ENCODE results near the gene STARD8.

GRCh38 chrX:68684291-68684918 is 36.9 kb downstream of the STARD8 start:
- TF ChIP-seq CTCF (IDR thresholded peaks at IDR 0.05; ENCODE audit: insufficient read depth, low read length) (no peak), REST (IDR thresholded peaks at IDR 0.05; ENCODE audit: insufficient replicate concordance, low read depth) (no peak), POLR2AphosphoS5 (IDR thresholded peaks at IDR 0.05; ENCODE audit: low read depth) (no peak), GABPA (IDR thresholded peaks at IDR 0.05; ENCODE audit: low read depth) (no peak), SPI1 (IDR thresholded peaks at IDR 0.05; ENCODE audit: borderline replicate concordance, low read depth) (no peak)

All from HL-60 (cell line).